Measurements from ENCODE around the gene SPIN3. TPM values are rescaled to one million over a fixed set of nuclear protein-coding genes. Genes with fewer than 3 reads are reported as not detected.

SPIN3 gene
- total and polyA plus RNA-seq, 10 of the 15 experiments (the other 5 are each of a cell fraction or from before 2014, with no cell fraction given): 2.1 to 12.3 (median 9.5) TPM

DNA sequence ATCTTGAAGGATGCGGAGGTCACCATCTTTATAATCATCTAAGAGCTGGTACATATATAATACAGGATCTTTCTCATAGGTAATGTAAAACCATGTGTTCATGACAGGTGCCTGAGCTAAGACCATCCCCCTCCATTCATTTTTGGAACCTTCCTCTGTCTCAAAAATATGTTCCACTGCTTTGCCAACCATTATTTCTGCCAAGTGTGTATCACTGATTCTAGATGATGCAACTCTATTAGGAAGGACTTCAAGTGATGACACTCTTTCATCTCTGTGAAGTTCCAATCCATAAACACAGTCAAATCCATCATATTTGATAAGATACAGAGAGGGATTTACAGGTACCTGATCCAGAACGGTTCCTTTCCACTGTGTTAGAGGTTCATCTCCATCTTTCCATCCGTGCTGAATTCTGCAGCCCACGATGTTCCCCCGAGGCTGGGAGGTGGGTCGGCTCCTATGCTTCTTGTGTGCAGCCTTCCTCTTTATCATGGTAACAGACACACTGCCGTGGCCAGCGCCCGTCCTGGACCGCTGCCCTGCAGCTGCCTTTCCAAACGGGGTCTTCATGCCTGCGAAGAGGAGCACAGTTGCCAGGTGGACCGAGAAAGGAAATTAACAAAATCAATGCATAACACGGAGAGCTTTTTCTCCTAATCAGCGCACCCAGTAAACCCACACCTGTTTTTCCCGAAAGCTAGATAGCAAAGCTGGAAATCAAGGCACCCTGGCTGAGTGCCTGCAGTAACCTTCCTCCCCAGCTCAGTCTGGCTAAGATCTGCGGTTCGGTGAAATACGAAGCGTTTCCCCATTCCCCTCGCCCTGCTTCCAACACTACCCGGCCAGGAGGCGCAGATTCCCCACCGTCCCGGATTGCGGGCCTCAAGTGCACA, 718 bp downstream of the SPIN3 start:
- no peak for FAIRE-seq

DNA sequence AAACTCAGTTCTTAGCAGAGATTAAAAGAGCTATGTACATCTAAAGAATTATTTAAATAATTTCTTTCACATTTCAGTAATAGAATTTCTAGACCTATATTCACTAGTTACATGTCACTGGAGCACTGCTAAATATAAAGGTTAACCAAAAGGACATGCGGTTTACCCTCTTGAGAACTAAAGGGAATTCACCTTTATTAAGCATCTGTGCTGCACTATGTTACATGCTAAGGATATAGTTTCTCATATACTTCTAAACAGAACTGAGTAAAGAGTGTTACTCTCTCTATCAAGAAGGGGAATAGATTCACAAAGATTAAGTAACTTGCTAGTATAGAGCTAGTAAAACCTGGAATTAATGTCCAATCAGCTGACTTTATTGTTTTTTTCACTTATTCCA, 7.6 kb downstream of the SPIN3 start:
- no peaks in the 10 kb centered on the region for H3K4me1 ChIP-seq (ENCODE audit: control insufficient read depth, insufficient read depth, low read length)
- no peak overlapping the region for H3K9ac ChIP-seq (ENCODE audit: control insufficient read depth, insufficient read depth, low read length)
- no peaks in the 10 kb centered on the region for H3K36me3 ChIP-seq (ENCODE audit: control insufficient read depth in 2 of 2, insufficient read depth in 2 of 2, low read length in 1 of 2)
- no TSS peak for BruUV-seq (replicated peaks)
- H3K27me3 ChIP-seq (replicated peaks in 1 of 2; ENCODE audit: control insufficient read depth in 2 of 2, insufficient read depth in 2 of 2, low read length in 1 of 2): no peaks in the 10 kb centered on the region
- SMC1A ChIA-PET (ENCODE audit: uncharacterized antibody, unreplicated experiment): interaction anchor here (0.7 to 3.0 kb wide), 4 partner anchors 9 to 298 kb away, joined by 3 to 12 read pairs (median 4); partner anchors contain the start of gene FAAH2
- in situ Hi-C loops (cut with MboI): loop anchor here (25.0 kb wide), 5 partner anchors 150 to 1275 kb away; partner anchors contain the start of genes RRAGB, SPIN2A, UBQLN2 and ZXDA
- RAD21 ChIA-PET (ENCODE audit: unreplicated experiment): interaction anchor here (2.8 to 2.9 kb wide), 2 partner anchors 10 to 260 kb away, joined by 10 read pairs; partner anchors contain the start of gene NBDY
- no peak overlapping the region for H3K27ac ChIP-seq (ENCODE audit: control insufficient read depth, insufficient read depth)
- no peaks in the 10 kb centered on the region for H3K9me3 ChIP-seq (replicated peaks; ENCODE audit: control insufficient read depth, insufficient read depth, low read length)
- DNase-seq (ENCODE audit: low read depth, low spot score) (no peak), FAIRE-seq (no peak), ATAC-seq (peak; percentile 52)
- no peaks in the 10 kb centered on the region for H3K79me2 ChIP-seq (ENCODE audit: control insufficient read depth, insufficient read depth, low read length)
- H2AFZ ChIP-seq (ENCODE audit: control insufficient read depth, low read depth, low read length): no peak overlapping the region
- CTCF ChIA-PET: interaction anchor here (1.0 to 2.2 kb wide), 4 partner anchors 10 to 185 kb away, joined by 3 to 15 read pairs (median 3); no protein-coding TSS in a partner anchor
- POLR2A ChIA-PET: interaction anchor here (0.9 kb wide), 1 partner anchor 224 kb away, joined by 3 read pairs; no protein-coding TSS in a partner anchor
- intact Hi-C loops (cut with micrococcal nuclease; ENCODE audit: unreplicated experiment): loop anchor here (5.0 kb wide), 1 partner anchor 300 kb away; the partner anchor contains the start of gene FAAH2
- no peak overlapping the region for H3K4me2 ChIP-seq (ENCODE audit: control insufficient read depth, insufficient read depth)
- H4K20me1 ChIP-seq (ENCODE audit: control insufficient read depth, insufficient read depth): no peaks in the 10 kb centered on the region
- no peak overlapping the region for H3K4me3 ChIP-seq
- WGBS (ENCODE audit: insufficient coverage, insufficient replicate concordance, low lambda C conversion rate, missing lambda C conversion rate): 6% methylated on average over 1 of the region's 1 CpG
- TF ChIP-seq MEF2B (IDR thresholded peaks at IDR 0.05; ENCODE audit: partially characterized antibody, poor library complexity, severe bottlenecking) (peak; percentile 37), RBBP5 (conservative IDR thresholded peaks at IDR 0.05) (no peak), ZNF687 (IDR thresholded peaks at IDR 0.05) (0 out of 2 replicates have a peak, but pooled peaks have one; percentile 19), NR2F1 (conservative IDR thresholded peaks at IDR 0.05) (0 out of 2 replicates have a peak, but pooled peaks have one; percentile 14)
- TF ChIP-seq, protein P1, sequence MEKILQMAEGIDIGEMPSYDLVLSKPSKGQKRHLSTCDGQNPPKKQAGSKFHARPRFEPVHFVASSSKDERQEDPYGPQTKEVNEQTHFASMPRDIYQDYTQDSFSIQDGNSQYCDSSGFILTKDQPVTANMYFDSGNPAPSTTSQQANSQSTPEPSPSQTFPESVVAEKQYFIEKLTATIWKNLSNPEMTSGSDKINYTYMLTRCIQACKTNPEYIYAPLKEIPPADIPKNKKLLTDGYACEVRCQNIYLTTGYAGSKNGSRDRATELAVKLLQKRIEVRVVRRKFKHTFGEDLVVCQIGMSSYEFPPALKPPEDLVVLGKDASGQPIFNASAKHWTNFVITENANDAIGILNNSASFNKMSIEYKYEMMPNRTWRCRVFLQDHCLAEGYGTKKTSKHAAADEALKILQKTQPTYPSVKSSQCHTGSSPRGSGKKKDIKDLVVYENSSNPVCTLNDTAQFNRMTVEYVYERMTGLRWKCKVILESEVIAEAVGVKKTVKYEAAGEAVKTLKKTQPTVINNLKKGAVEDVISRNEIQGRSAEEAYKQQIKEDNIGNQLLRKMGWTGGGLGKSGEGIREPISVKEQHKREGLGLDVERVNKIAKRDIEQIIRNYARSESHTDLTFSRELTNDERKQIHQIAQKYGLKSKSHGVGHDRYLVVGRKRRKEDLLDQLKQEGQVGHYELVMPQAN (conservative IDR thresholded peaks at IDR 0.05): no peak

More for the DNA sequence above, 718 bp downstream of the SPIN3 start:
- H3K27me3 ChIP-seq (replicated peaks in 1 of 2; ENCODE audit: control insufficient read depth in 2 of 2, insufficient read depth in 2 of 2, low read length in 1 of 2): no peaks in the 10 kb centered on the region
- peak overlapping the region; percentile 70 for H3K9ac ChIP-seq (ENCODE audit: control insufficient read depth, insufficient read depth, low read length)
- in situ Hi-C loops (cut with MboI): loop anchor here (10.0 to 25.0 kb wide), 6 partner anchors 143 to 1282 kb away; partner anchors contain the start of genes FAAH2, RRAGB, SPIN2A and UBQLN2
- ATAC-seq (peak; percentile 22), DNase-seq (ENCODE audit: low read depth, low spot score) (no peak)
- TF ChIP-seq SP1 (IDR thresholded peaks at IDR 0.05; ENCODE audit: low read depth, low read length) (peak; percentile 3), STAT1 (conservative IDR thresholded peaks at IDR 0.05) (no peak)
- peak overlapping the region; percentile 72 for H3K4me3 ChIP-seq
- ChIA-PET RAD21 (ENCODE audit: unreplicated experiment) (interaction anchor here (1.1 to 1.4 kb wide), 4 partner anchors 8 to 293 kb away, joined by 3 to 4 read pairs (median 4); partner anchors contain the start of gene SPIN2B), CTCF (interaction anchor here (1.2 kb wide), 2 partner anchors 16 to 230 kb away, joined by 4 read pairs; no protein-coding TSS in a partner anchor), POLR2A (interaction anchor here (1.4 kb wide), 1 partner anchor 9 kb away, joined by 5 read pairs; no protein-coding TSS in a partner anchor), SMC1A (ENCODE audit: uncharacterized antibody, unreplicated experiment) (interaction anchor here (0.6 to 2.7 kb wide), 4 partner anchors 9 to 111 kb away, joined by 3 to 11 read pairs (median 4); no protein-coding TSS in a partner anchor)
- H3K4me2 ChIP-seq (ENCODE audit: control insufficient read depth, insufficient read depth): peak overlapping the region; percentile 53; the same call in 1 of the 2 replicates
- peak overlapping the region; percentile 71 for H2AFZ ChIP-seq (ENCODE audit: control insufficient read depth, low read depth, low read length)
- H3K79me2 ChIP-seq (ENCODE audit: control insufficient read depth, insufficient read depth, low read length): no peaks in the 10 kb centered on the region; the same call in 1 of the 2 replicates
- H3K36me3 ChIP-seq (ENCODE audit: control insufficient read depth in 2 of 2, insufficient read depth in 2 of 2, low read length in 1 of 2): no peaks in the 10 kb centered on the region
- WGBS (ENCODE audit: insufficient coverage, insufficient replicate concordance, low lambda C conversion rate, missing lambda C conversion rate): 46% methylated on average over 26 of the region's 26 CpGs
- H3K9me3 ChIP-seq (replicated peaks; ENCODE audit: control insufficient read depth, insufficient read depth, low read length): no peaks in the 10 kb centered on the region
- intact Hi-C loops (cut with micrococcal nuclease; ENCODE audit: unreplicated experiment): loop anchor here (1.0 to 10.0 kb wide), 3 partner anchors 127 to 600 kb away; partner anchors contain the start of genes SPIN2B and ZXDB
- H4K20me1 ChIP-seq (ENCODE audit: control insufficient read depth, insufficient read depth): no peaks in the 10 kb centered on the region
- no peaks in the 10 kb centered on the region; the same call in 1 of the 2 replicates for H3K4me1 ChIP-seq (ENCODE audit: control insufficient read depth, insufficient read depth, low read length)
- peak overlapping the region; percentile 45 for H3K27ac ChIP-seq (ENCODE audit: control insufficient read depth, insufficient read depth)
- TSS peak; percentile 63 for BruUV-seq (replicated peaks)

All from GM12878 (cell line).